ENCODE data around the gene FLRT3. TPM values are rescaled to one million over a fixed set of nuclear protein-coding genes. Genes with fewer than 3 reads are reported as not detected.

FLRT3 gene
- polyA plus RNA-seq, 1 donor (not counting 4 experiments of a cell fraction or from before 2014, with no cell fraction given): 91.7 TPM

DNA sequence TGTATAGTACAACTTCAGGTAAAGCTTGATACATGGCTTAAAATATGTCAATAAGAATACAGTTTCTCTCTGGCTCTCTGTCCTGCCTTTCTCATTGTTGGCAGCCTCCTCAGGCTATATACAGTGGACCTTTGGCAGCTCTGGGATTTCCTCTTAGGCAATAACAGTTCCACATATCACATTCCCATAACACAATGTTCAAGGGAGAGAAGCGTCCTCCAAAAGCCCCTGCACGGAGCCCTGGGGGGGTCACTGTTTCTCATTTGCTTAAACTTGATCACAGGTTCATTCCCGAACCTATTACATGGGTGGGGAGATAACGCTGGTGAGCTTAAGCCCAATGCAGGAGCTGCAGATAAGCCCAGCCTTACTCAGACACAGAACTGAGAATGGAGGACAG, 4.4 kb upstream of the FLRT3 start:
- no peak overlapping the region for H2AFZ ChIP-seq (ENCODE audit: control insufficient read depth, low read length)

DNA sequence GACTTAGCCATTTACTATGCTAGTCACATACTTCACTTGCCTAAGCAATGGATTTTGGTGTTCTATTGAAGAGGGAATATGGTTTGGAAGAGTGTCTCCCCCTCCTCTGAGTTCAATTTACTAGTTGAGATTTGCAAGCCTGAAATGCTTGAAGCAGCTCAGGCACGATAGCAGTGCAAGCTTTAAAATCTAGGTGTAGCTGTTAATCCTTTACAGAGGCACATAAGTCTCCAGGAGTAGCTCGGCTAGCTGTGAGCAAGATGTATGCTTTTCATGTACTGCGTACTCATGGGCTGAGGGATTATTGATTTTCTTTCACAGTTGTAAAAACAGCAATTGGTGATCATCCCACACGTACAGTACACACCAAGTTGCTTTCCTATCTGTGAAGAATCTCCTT, 726 bp downstream of the FLRT3 start:
- peak overlapping the region; percentile 94 for H3K9ac ChIP-seq (ENCODE audit: control insufficient read depth, extremely low read depth, insufficient read depth, low read length)
- H3K79me2 ChIP-seq (ENCODE audit: control insufficient read depth, insufficient read depth, low read length): peaks cover 56% of the 10 kb centered on the region
- H3K4me3 ChIP-seq (ENCODE audit: control insufficient read depth in 2 of 3, extremely low read depth in 1 of 3, insufficient read depth in 2 of 3, low read depth in 1 of 3, low read length in 3 of 3): peak overlapping the region; percentile 62 to 93 (median 91)
- H4K20me1 ChIP-seq (ENCODE audit: control insufficient read depth, extremely low read depth, insufficient read depth, low read length): no peaks in the 10 kb centered on the region
- no peaks in the 10 kb centered on the region for H3K36me3 ChIP-seq (ENCODE audit: control insufficient read depth in 2 of 2, extremely low read depth in 1 of 2, insufficient read depth in 2 of 2, low read length in 2 of 2)
- peaks cover 14% of the 10 kb centered on the region for H3K4me1 ChIP-seq (ENCODE audit: control insufficient read depth, extremely low read depth, insufficient read depth, low read length)
- DNase-seq (ENCODE audit: low read depth, low spot score) (no peak), FAIRE-seq (peak; percentile 53)
- no peaks in the 10 kb centered on the region for H3K9me3 ChIP-seq (ENCODE audit: control insufficient read depth, low read depth, low read length)
- H3K4me2 ChIP-seq (ENCODE audit: control insufficient read depth, extremely low read depth, insufficient read depth, low read depth, low read length): peak overlapping the region; percentile 57
- dilution Hi-C loops (cut with MboI; ENCODE audit: extremely low pct_ligation_motif_present, low sequenced_read_pairs): loop anchor here (25.0 kb wide), 1 partner anchor 376 kb away; no protein-coding TSS in a partner anchor
- H3K27ac ChIP-seq (ENCODE audit: control insufficient read depth, insufficient read depth, low read length): peak overlapping the region; percentile 95
- no peaks in the 10 kb centered on the region for H3K27me3 ChIP-seq (ENCODE audit: control insufficient read depth, extremely low read depth, insufficient read depth, low read length)
- no peaks in the 10 kb centered on the region for H3K9me1 ChIP-seq (ENCODE audit: control insufficient read depth, extremely low read depth, insufficient read depth, low read length)
- TF ChIP-seq, protein P1, sequence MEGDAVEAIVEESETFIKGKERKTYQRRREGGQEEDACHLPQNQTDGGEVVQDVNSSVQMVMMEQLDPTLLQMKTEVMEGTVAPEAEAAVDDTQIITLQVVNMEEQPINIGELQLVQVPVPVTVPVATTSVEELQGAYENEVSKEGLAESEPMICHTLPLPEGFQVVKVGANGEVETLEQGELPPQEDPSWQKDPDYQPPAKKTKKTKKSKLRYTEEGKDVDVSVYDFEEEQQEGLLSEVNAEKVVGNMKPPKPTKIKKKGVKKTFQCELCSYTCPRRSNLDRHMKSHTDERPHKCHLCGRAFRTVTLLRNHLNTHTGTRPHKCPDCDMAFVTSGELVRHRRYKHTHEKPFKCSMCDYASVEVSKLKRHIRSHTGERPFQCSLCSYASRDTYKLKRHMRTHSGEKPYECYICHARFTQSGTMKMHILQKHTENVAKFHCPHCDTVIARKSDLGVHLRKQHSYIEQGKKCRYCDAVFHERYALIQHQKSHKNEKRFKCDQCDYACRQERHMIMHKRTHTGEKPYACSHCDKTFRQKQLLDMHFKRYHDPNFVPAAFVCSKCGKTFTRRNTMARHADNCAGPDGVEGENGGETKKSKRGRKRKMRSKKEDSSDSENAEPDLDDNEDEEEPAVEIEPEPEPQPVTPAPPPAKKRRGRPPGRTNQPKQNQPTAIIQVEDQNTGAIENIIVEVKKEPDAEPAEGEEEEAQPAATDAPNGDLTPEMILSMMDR (optimal IDR thresholded peaks at IDR 0.05 in 1 of 3, IDR thresholded peaks at IDR 0.05 in 1 of 3, conservative IDR thresholded peaks at IDR 0.05 in 1 of 3; ENCODE audit: extremely low read depth in 1 of 3, insufficient read depth in 2 of 3, low read length in 3 of 3): peak in 1 of 3 experiments; percentile 6
- TF ChIP-seq EZH2 (IDR thresholded peaks at IDR 0.05; ENCODE audit: low read length): no peak
- no peak overlapping the region for H2AFZ ChIP-seq (ENCODE audit: control insufficient read depth, low read length)

More for the DNA sequence above, 4.4 kb upstream of the FLRT3 start:
- no peaks in the 10 kb centered on the region for H3K9me3 ChIP-seq (ENCODE audit: control insufficient read depth, low read depth, low read length)
- H3K27ac ChIP-seq (ENCODE audit: control insufficient read depth, insufficient read depth, low read length): no peak overlapping the region
- no peaks in the 10 kb centered on the region for H4K20me1 ChIP-seq (ENCODE audit: control insufficient read depth, extremely low read depth, insufficient read depth, low read length)
- H3K36me3 ChIP-seq (ENCODE audit: control insufficient read depth in 2 of 2, extremely low read depth in 1 of 2, insufficient read depth in 2 of 2, low read length in 2 of 2): no peaks in the 10 kb centered on the region
- dilution Hi-C loops (cut with MboI; ENCODE audit: extremely low pct_ligation_motif_present, low sequenced_read_pairs): loop anchor here (25.0 kb wide), 1 partner anchor 370 kb away; no protein-coding TSS in a partner anchor
- peaks cover 6% of the 10 kb centered on the region for H3K79me2 ChIP-seq (ENCODE audit: control insufficient read depth, insufficient read depth, low read length)
- H3K4me2 ChIP-seq (ENCODE audit: control insufficient read depth, extremely low read depth, insufficient read depth, low read depth, low read length): no peak overlapping the region
- H3K4me3 ChIP-seq (ENCODE audit: control insufficient read depth in 2 of 3, extremely low read depth in 1 of 3, insufficient read depth in 2 of 3, low read depth in 1 of 3, low read length in 3 of 3): no peak overlapping the region
- FAIRE-seq: no peak
- H3K27me3 ChIP-seq (ENCODE audit: control insufficient read depth, extremely low read depth, insufficient read depth, low read length): no peaks in the 10 kb centered on the region
- H3K9me1 ChIP-seq (ENCODE audit: control insufficient read depth, extremely low read depth, insufficient read depth, low read length): no peaks in the 10 kb centered on the region
- DNase-seq (ENCODE audit: low read depth, low spot score): no peak
- H3K4me1 ChIP-seq (ENCODE audit: control insufficient read depth, extremely low read depth, insufficient read depth, low read length): no peaks in the 10 kb centered on the region
- TF ChIP-seq, protein P1 (optimal IDR thresholded peaks at IDR 0.05 in 1 of 3, IDR thresholded peaks at IDR 0.05 in 1 of 3, conservative IDR thresholded peaks at IDR 0.05 in 1 of 3; ENCODE audit: extremely low read depth in 1 of 3, insufficient read depth in 2 of 3, low read length in 3 of 3): no peak
- no peak for TF ChIP-seq EZH2 (IDR thresholded peaks at IDR 0.05; ENCODE audit: low read length)
- no peak overlapping the region for H3K9ac ChIP-seq (ENCODE audit: control insufficient read depth, extremely low read depth, insufficient read depth, low read length)

Data from keratinocyte (primary cell).